Raji (cell line): ENCODE data around the gene PTPRG.

Experiments used
- POLR2A ChIP-seq: IDR thresholded peaks from 2 replicates; pipeline ENCODE4 v1.6.1; 2011; ENCODE audit warnings: low read depth, low read length, control low read depth; ENCODE audit not compliant: insufficient read depth

Gene PTPRG

DNA sequence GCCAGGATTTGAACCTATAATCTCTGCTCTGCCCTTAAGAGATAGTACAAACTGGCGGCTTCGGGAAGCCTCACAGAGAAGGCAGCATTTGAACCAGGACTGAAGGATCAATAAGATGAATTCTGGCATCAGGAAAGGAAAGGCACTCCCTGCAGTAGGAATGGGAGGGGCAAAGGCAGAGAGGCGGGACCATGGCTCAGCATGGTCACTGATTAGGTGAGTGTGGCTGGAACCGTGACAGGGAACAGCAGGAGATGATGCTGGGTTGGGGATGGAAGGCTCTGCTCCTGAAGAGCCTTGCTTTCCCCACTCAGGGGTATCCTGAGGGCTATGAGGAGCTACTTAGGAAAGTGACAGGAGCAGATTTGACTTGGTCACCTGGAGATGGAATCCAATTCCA is 653.5 kb downstream of the PTPRG start:
- TF ChIP-seq POLR2A: no peak

DNA sequence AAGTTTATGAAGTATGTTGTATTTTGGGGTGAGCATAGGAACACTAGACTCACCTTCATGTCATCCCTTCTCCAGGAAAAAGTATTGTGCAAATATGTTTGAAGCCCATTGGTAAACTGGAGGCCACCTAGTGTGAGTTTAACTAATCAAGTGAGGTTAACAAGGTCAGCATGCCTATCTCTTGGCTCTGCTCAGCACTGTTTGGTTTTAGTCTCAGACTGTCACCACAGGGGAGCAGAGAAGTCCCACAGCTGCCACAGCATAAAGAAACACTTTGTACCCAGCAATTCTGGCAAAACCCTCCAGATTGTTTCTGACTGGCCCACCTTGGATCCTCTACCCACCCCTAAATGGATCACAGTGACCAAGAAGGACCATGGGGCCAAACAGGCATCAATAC is 659.2 kb downstream of the PTPRG start:
- no peak for TF ChIP-seq POLR2A

GRCh38 chr3:62225051-62225450 is 663.7 kb downstream of the PTPRG start:
- TF ChIP-seq POLR2A: no peak

- TF ChIP-seq POLR2A: no peak
Observed at GRCh38 chr3:62226601-62227339, 665.4 kb downstream of the PTPRG start.

DNA sequence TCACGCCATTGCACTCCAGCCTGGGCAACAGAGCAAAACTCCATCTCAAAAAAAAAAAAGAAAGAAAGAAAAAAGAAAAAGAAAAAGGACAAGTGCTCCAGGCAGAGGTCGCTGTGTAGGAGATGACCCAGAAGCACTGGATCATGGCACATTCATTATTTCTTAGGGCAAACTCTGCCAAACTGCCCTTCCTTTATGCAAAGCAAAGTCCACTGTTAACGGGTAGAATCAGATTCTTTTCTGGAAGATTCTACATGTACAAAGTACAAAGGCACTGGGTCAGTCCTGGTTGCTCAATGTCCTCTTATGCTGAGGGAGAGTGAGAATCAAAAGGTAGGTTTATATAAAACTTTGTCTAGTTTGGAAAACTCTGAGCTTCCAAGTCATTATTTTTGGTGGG is 667.1 kb downstream of the PTPRG start:
- TF ChIP-seq POLR2A: no peak

- TF ChIP-seq POLR2A: no peak
Observed at GRCh38 chr3:62229211-62229610, 667.8 kb downstream of the PTPRG start.

GRCh38 chr3:62229908-62230307 is 668.5 kb downstream of the PTPRG start:
- TF ChIP-seq POLR2A: no peak

- no peak for TF ChIP-seq POLR2A
Observed at GRCh38 chr3:62233065-62233464, 671.7 kb downstream of the PTPRG start.

DNA sequence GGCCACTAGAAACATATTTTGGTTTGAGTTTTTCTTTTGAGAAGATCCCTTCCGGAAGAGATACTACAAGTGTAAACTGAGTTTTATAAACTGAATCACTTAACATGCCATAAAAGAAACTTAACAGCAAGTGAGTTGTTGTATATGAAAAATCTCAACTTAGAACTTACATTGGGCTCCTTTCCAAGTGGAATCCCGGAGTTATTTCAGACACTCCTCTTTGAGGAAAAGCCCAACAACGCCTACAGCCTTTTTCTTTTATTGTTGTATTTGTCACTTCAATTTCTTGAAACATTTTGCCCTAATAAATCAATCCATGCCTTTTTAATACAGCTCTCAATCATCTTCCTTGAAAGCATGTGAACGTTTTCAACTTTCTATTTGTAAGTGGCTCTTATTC is 674.6 kb downstream of the PTPRG start:
- no peak for TF ChIP-seq POLR2A

GRCh38 chr3:62237286-62237948 is 676.0 kb downstream of the PTPRG start:
- no peak for TF ChIP-seq POLR2A

- TF ChIP-seq POLR2A: no peak
Observed at GRCh38 chr3:62238003-62238402, 676.6 kb downstream of the PTPRG start.

- no peak for TF ChIP-seq POLR2A
Observed at GRCh38 chr3:62238431-62238830, 677.1 kb downstream of the PTPRG start.

DNA sequence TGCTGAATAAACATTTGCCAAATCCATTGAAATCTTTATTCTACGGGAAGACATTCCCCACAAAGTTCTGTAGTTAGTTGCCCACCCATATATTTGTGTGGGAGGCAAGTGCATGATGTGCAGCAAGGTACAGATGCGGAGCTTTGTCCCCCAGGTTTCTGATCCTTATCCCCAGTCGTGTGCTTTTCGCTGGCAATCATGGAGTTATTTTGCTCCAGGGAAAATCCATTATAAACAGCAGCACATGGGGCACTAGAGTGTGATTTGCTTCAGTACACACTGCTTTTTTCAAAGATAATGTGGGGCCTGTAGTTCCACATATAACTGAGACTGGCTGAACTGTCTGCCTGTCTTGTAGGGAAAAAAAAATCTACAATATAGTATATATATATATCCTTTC is 679.9 kb downstream of the PTPRG start:
- no peak for TF ChIP-seq POLR2A

- TF ChIP-seq POLR2A: no peak
Observed at GRCh38 chr3:62242831-62243509, 681.6 kb downstream of the PTPRG start.

- no peak for TF ChIP-seq POLR2A
Observed at GRCh38 chr3:62246094-62246493, 684.7 kb downstream of the PTPRG start.

- TF ChIP-seq POLR2A: no peak
Observed at GRCh38 chr3:62246985-62247384, 685.6 kb downstream of the PTPRG start.
